ENCODE measurements around the gene P2RX6.

The P2RX6 gene

DNA sequence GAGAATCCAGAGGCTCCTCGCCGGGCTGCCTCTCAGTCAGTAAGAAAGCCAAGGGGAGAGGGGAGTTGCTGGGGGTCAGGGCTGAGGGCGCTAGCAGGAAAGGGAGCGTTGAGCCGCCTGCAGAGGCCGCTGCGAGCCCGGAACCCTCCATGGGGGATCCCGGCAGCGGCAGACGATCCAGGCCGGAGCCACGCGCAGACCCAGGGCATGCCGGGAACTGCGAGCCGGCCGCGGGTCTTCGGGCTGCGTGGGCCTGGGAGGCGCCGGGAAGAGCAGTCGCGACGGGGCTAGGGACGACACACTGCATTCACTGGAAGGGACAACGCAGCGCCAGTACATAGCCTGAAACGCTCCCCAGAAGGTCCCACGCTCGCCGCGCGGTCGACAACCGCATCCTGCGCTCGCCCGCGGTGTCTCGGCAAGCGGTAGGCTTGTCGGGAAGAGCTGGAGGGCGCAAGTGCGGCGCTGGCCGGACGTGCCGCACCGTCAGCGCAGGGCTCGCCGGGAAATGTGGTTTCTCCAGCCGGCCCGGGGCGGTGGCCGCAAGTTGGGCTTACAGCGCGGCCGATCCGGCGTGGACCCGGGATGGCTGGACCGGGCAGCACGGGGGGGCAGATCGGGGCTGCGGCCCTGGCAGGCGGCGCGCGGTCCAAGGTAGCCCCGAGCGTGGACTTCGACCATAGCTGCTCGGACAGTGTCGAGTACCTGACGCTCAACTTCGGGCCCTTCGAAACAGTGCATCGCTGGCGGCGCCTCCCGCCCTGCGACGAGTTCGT is 33.0 kb upstream of the P2RX6 start, which contains the start of gene LZTR1:
Gene LZTR1, plus strand, starts transcription at position 511 of the 776 bp plus-strand sequence. Its CDS starts 75 bp downstream, at position 586.
- Histone ChIP-seq H3K27me3 (replicated peaks; ENCODE audit: control insufficient read depth, insufficient read depth, low read length) (no peaks in the 10 kb centered on the region), H3K36me3 (ENCODE audit: control insufficient read depth, insufficient read depth, low read length) (no peaks in the 10 kb centered on the region; the same call in 1 of the 2 replicates), H3K4me3 (replicated peaks; ENCODE audit: low read depth, low read length) (peak within 1 kb of the TSS; percentile 98)
- DNase-seq (ENCODE audit: extremely low read depth, insufficient read length), result peak; percentile 92
- TF ChIP-seq, protein P1, sequence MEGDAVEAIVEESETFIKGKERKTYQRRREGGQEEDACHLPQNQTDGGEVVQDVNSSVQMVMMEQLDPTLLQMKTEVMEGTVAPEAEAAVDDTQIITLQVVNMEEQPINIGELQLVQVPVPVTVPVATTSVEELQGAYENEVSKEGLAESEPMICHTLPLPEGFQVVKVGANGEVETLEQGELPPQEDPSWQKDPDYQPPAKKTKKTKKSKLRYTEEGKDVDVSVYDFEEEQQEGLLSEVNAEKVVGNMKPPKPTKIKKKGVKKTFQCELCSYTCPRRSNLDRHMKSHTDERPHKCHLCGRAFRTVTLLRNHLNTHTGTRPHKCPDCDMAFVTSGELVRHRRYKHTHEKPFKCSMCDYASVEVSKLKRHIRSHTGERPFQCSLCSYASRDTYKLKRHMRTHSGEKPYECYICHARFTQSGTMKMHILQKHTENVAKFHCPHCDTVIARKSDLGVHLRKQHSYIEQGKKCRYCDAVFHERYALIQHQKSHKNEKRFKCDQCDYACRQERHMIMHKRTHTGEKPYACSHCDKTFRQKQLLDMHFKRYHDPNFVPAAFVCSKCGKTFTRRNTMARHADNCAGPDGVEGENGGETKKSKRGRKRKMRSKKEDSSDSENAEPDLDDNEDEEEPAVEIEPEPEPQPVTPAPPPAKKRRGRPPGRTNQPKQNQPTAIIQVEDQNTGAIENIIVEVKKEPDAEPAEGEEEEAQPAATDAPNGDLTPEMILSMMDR (IDR thresholded peaks at IDR 0.05; ENCODE audit: insufficient read depth, low read length, poor library complexity, severe bottlenecking), result peak; percentile 75

DNA sequence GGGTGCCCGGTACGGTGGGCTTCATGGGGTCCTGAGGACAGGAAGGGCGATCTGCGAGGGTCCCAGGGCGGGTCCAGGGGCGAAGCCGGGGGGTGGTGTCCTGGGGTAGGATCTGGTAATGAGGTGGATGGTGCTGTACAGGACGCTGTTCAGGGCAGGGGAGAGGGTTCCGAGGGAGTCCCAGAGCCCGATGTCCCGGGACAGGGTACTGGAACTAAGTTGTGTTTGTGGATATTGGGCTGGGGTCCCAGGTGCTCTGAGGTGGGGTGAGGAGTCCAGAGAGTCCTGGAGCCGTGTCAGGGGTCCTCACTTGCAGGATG is 32.4 kb upstream of the P2RX6 start:
- TF ChIP-seq, protein P1 (IDR thresholded peaks at IDR 0.05; ENCODE audit: insufficient read depth, low read length, poor library complexity, severe bottlenecking), result no peak
- no peak for DNase-seq (ENCODE audit: extremely low read depth, insufficient read length)
- H3K27me3 ChIP-seq (replicated peaks; ENCODE audit: control insufficient read depth, insufficient read depth, low read length), result no peaks in the 10 kb centered on the region
- peak overlapping the region; percentile 98 for H3K4me3 ChIP-seq (replicated peaks; ENCODE audit: low read depth, low read length)
- peaks cover 3% of the 10 kb centered on the region for H3K36me3 ChIP-seq (ENCODE audit: control insufficient read depth, insufficient read depth, low read length)

DNA sequence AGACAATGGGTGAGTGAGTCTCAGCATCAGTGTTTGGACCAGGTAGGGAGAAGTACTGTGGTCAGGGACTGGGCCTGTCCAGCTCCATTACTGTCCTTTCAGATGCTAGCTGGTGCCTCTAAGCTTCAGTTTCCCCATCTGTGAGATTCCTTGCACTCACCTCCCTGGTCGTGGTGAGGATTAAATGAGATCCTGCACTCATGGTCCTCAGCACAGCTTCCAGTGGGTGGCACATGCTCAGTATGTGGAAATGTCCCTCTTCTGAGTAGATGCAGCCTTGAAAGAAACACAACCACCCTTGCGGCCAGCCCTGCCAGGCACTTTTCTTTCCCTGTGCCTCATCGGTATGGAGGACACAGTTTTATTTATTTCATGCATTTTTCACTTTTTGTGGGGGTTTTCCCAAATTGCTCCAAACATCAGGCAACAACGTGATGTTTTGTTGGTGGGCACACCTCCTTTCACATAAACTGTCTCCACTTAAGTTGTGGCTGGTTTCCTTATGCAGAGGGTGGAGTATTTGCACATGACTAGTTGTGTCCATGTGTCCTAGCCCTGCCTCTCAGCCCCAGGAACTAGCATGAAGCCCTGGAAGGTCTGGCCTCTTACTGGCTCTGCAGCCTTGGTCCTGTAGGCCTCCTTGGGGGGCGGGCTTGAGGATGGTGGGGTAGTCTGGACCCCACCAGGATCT is 31.7 kb upstream of the P2RX6 start:
- H3K27me3 ChIP-seq (replicated peaks; ENCODE audit: control insufficient read depth, insufficient read depth, low read length), result no peaks in the 10 kb centered on the region
- H3K4me3 ChIP-seq (replicated peaks; ENCODE audit: low read depth, low read length), result peak overlapping the region; percentile 98
- no peak for DNase-seq (ENCODE audit: extremely low read depth, insufficient read length)
- peaks cover 8% of the 10 kb centered on the region for H3K36me3 ChIP-seq (ENCODE audit: control insufficient read depth, insufficient read depth, low read length)
- TF ChIP-seq, protein P1 (IDR thresholded peaks at IDR 0.05; ENCODE audit: insufficient read depth, low read length, poor library complexity, severe bottlenecking), result no peak

DNA sequence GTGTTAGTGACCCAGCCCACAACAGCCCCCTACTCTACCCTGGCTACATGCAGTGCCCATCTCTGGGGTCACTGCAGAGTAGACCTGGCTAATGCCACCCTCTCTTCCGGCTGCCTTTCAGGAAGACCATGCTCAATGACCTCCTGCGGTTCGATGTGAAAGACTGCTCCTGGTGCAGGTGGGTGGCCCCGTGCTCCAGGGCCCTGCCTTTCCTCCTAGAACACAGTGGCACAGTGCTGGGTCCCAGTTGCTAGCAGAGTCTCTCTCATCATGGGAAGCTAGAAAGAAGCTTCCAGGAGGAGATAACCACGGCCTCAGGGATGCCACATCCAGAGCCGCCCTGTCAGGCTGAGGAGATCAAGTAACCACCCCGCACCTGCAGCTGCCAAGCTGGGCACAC is 29.2 kb upstream of the P2RX6 start:
- TF ChIP-seq, protein P1 (IDR thresholded peaks at IDR 0.05; ENCODE audit: insufficient read depth, low read length, poor library complexity, severe bottlenecking), result no peak

DNA sequence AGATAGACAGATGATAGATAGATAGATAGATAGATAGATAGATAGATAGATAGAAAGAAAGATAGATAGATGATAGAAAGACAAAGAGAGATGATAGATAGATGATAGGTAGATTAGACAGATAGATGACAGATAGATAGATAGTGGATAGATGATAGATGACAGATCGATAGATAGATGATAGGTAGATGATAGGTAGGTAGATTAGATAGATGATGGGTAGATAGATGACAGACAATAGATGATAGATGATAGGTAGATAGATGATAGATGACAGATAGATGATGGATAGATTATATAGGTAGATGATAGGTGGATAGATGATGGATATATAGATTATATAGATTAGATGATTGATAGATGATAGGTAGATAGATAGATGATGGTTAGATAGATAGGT is 28.6 kb upstream of the P2RX6 start:
- Histone ChIP-seq H3K36me3 (ENCODE audit: control insufficient read depth, insufficient read depth, low read length) (peaks cover 18% of the 10 kb centered on the region), H3K4me3 (replicated peaks; ENCODE audit: low read depth, low read length) (no peak overlapping the region), H3K27me3 (replicated peaks; ENCODE audit: control insufficient read depth, insufficient read depth, low read length) (no peaks in the 10 kb centered on the region)
- TF ChIP-seq, protein P1 (IDR thresholded peaks at IDR 0.05; ENCODE audit: insufficient read depth, low read length, poor library complexity, severe bottlenecking), result no peak
- no peak for DNase-seq (ENCODE audit: extremely low read depth, insufficient read length)

More for the DNA sequence above, 29.2 kb upstream of the P2RX6 start:
- no peak for DNase-seq (ENCODE audit: extremely low read depth, insufficient read length)
- peaks cover 13% of the 10 kb centered on the region for H3K36me3 ChIP-seq (ENCODE audit: control insufficient read depth, insufficient read depth, low read length)
- no peak overlapping the region for H3K4me3 ChIP-seq (replicated peaks; ENCODE audit: low read depth, low read length)
- H3K27me3 ChIP-seq (replicated peaks; ENCODE audit: control insufficient read depth, insufficient read depth, low read length), result no peaks in the 10 kb centered on the region
